Panc1 (cell line): Measurements from ENCODE around the gene OPN3. TPM values are rescaled to one million over a fixed set of nuclear protein-coding genes. Genes with fewer than 3 reads are reported as not detected.

Experiments used
- ATAC-seq: fragments of 200-7000 bp; cut with Tn5 transposase; 2 replicates; pipeline ENCODE4 v1.9.1; 2020; ENCODE audit warnings: mild to moderate bottlenecking, moderate library complexity
- BruUV-seq: library from RNA; stranded (reverse); fragments of 400-500 nt; replicated peaks from 2 replicates; lab custom pipeline; 2021; lab: Mats Ljungman, UMichigan
- CTCF ChIA-PET: fragments of 300-600 bp; sonication (Branson Sonifier 250); formaldehyde crosslinking; loops from one replicate; lab custom pipeline; 2022; ENCODE audit warnings: antibody characterized with exemption; lab: Charles Lee
- POLR2A ChIA-PET: fragments of 300-600 bp; sonication (Branson Sonifier 250); formaldehyde crosslinking; loops from one replicate; lab custom pipeline; 2022; ENCODE audit warnings: antibody characterized with exemption; lab: Charles Lee
- DNase-seq: peaks from one replicate; pipeline ENCODE4 v3.0.0-alpha.2; 2010; ENCODE audit warnings: low read depth, low spot score
- H3K27ac ChIP-seq: 2 replicates; pipeline ENCODE4 v1.5.1; 2011; ENCODE audit warnings: mild to moderate bottlenecking, low read length, inconsistent platforms
- H3K27me3 ChIP-seq: fragments of 200-500 bp; sonication (Bioruptor generic); 2 replicates; pipeline ENCODE4 v1.6.0; 2014; ENCODE audit warnings: low read length, inconsistent platforms; ENCODE audit not compliant: control insufficient read depth, insufficient read depth
- H3K36me3 ChIP-seq: fragments of 200-500 bp; sonication (Bioruptor generic); 2 replicates; pipeline ENCODE4 v1.5.1; 2014; ENCODE audit warnings: inconsistent platforms, mild to moderate bottlenecking, low read length, moderate library complexity; ENCODE audit not compliant: control insufficient read depth, insufficient read depth
- H3K4me1 ChIP-seq: 2 replicates; pipeline ENCODE4 v1.5.1; 2011; ENCODE audit warnings: inconsistent platforms, mild to moderate bottlenecking, low read length, moderate library complexity; ENCODE audit not compliant: control insufficient read depth, insufficient read depth
- H3K4me3 ChIP-seq, 2 experiments: 2 replicates each; pipeline ENCODE4 v1.5.1; 2011 to 2012; ENCODE audit warnings: low read depth in 2 of 2, low read length in 2 of 2, mild to moderate bottlenecking in 2 of 2, inconsistent platforms in 1 of 2, moderate library complexity in 1 of 2
- H3K9me3 ChIP-seq: fragments of 200-500 bp; sonication (Bioruptor generic); 2 replicates; pipeline ENCODE4 v1.5.1; 2014; ENCODE audit warnings: low read depth, mild to moderate bottlenecking, inconsistent platforms, low read length, moderate library complexity; ENCODE audit not compliant: control insufficient read depth, insufficient read depth
- CTCF ChIP-seq: fragments of 450-650 bp; IDR thresholded peaks from 2 replicates; pipeline ENCODE4 v1.5.1; 2017; ENCODE audit warnings: mild to moderate bottlenecking
- POLR2AphosphoS5 ChIP-seq: IDR thresholded peaks from 2 replicates; pipeline ENCODE4 v1.6.1; 2012; ENCODE audit warnings: mild to moderate bottlenecking, low read depth, low read length, moderate library complexity
- REST ChIP-seq, 2 experiments: IDR thresholded peaks; 2 replicates each; pipeline ENCODE4 v1.6.1; 2011 to 2012; ENCODE audit warnings: low read depth in 2 of 2, control low read depth in 1 of 2, low read length in 1 of 2, mild to moderate bottlenecking in 1 of 2, moderate library complexity in 1 of 2; ENCODE audit not compliant: insufficient read depth in 1 of 2
- SIN3A ChIP-seq: IDR thresholded peaks from 2 replicates; pipeline ENCODE4 v1.6.1; 2012; ENCODE audit warnings: low read depth, mild to moderate bottlenecking, low read length, moderate library complexity, borderline replicate concordance; ENCODE audit not compliant: insufficient read depth
- TCF7L2 ChIP-seq: IDR thresholded peaks from 2 replicates; pipeline ENCODE4 v1.6.1; 2011; ENCODE audit warnings: mild to moderate bottlenecking, low read depth, low read length, inconsistent platforms
- in situ Hi-C: cut with HindIII; loops from 2 replicates; pipeline ENCODE4 v1.10.0; 2016; ENCODE audit warnings: low sequenced_read_pairs, low pct_unique_long_range_greater_than_20kb
- intact Hi-C: fragments of 100-400 bp; cut with micrococcal nuclease; formaldehyde crosslinking; loops from one replicate; pipeline ENCODE4 v1.10.0; 2022; ENCODE audit not compliant: unreplicated experiment
- total RNA-seq: library from RNA; stranded (reverse); gene quantifications from one replicate; pipeline ENCODE4 v1.2.1, GENCODE V29; 2021; ENCODE audit not compliant: unreplicated experiment

Gene OPN3
- total RNA-seq, 1 experiment from 2014 or later, result 34.0 TPM

- Histone ChIP-seq H3K9me3 (no peaks in the 10 kb centered on the region), H3K27ac (no peak overlapping the region), H3K27me3 (no peaks in the 10 kb centered on the region), H3K4me3 (no peak overlapping the region), H3K4me1 (peaks cover 8% of the 10 kb centered on the region; the same call in 1 of the 2 replicates), H3K36me3 (peaks cover 3% of the 10 kb centered on the region; the same call in 1 of the 2 replicates)
- no peak for ATAC-seq
- no TSS peak for BruUV-seq
- ChIA-PET POLR2A (no interaction called here), CTCF (interaction anchor here (0.6 kb wide), 1 partner anchor 103 kb away, joined by 3 read pairs; no protein-coding TSS in a partner anchor)
- intact Hi-C loops, result no loop called here
- TF ChIP-seq POLR2AphosphoS5, result no peak
- TF ChIP-seq SIN3A, result no peak
- TF ChIP-seq REST (IDR thresholded peaks at IDR 0.05; ENCODE audit: insufficient read depth in 1 of 2, low read depth in 2 of 2, low read length in 1 of 2), result no peak
- TF ChIP-seq CTCF, result no peak
- no peak for TF ChIP-seq TCF7L2
- no peak for DNase-seq
- in situ Hi-C loops, result no loop called here
These were observed 9.7 kb downstream of the OPN3 start for GRCh38 chr1:241630476-241630875.

GRCh38 chr1:241630005-241630404 lies 10.2 kb downstream of the OPN3 start:
- in situ Hi-C loops (no loop called here), intact Hi-C loops (no loop called here)
- ATAC-seq, result no peak
- no peak overlapping the region for H3K27ac ChIP-seq
- no peaks in the 10 kb centered on the region for H3K9me3 ChIP-seq
- H3K36me3 ChIP-seq, result peaks cover 3% of the 10 kb centered on the region; the same call in 1 of the 2 replicates
- no peak overlapping the region for H3K4me3 ChIP-seq
- POLR2A ChIA-PET, result no interaction called here
- CTCF ChIA-PET, result interaction anchor here (0.6 kb wide), 1 partner anchor 103 kb away, joined by 3 read pairs; no protein-coding TSS in a partner anchor
- no TSS peak for BruUV-seq
- H3K27me3 ChIP-seq, result no peaks in the 10 kb centered on the region
- TF ChIP-seq SIN3A (no peak), CTCF (no peak), TCF7L2 (no peak), POLR2AphosphoS5 (no peak)
- H3K4me1 ChIP-seq, result peaks cover 11% of the 10 kb centered on the region; the same call in 1 of the 2 replicates
- no peak for DNase-seq
